Mesodermal cell (in vitro differentiated cells): ENCODE results near the gene EREG.

ENCODE experiments used
- H3K27ac ChIP-seq: 2 replicates; pipeline ENCODE4 v1.7.0; 2013; ENCODE audit warnings: mild to moderate bottlenecking, low read depth, low read length, moderate library complexity; ENCODE audit not compliant: severe bottlenecking
- H3K36me3 ChIP-seq: 2 replicates; pipeline ENCODE4 v1.7.1; 2013; ENCODE audit warnings: mild to moderate bottlenecking, low read length, moderate library complexity; ENCODE audit not compliant: control insufficient read depth, insufficient read depth
- H3K4me1 ChIP-seq: one replicate; pipeline ENCODE4 v1.7.1; 2013; ENCODE audit warnings: mild to moderate bottlenecking, low read length; ENCODE audit not compliant: insufficient read depth, control insufficient read depth, poor library complexity, severe bottlenecking
- H3K4me3 ChIP-seq: 2 replicates; pipeline ENCODE4 v1.7.0; 2013; ENCODE audit warnings: low read length, control low read depth, mild to moderate bottlenecking; ENCODE audit not compliant: insufficient read depth, poor library complexity, severe bottlenecking; ENCODE audit errors: extremely low read depth
- H3K9me3 ChIP-seq: 2 replicates; pipeline ENCODE4 v1.7.1; 2013; ENCODE audit warnings: mild to moderate bottlenecking, low read length, moderate library complexity; ENCODE audit not compliant: control insufficient read depth
- WGBS, 2 experiments: methylation state at CpG; one replicate each; pipeline ENCODE4 v1.1.5; 2013; ENCODE audit warnings: missing lambda C conversion rate in 2 of 2; ENCODE audit not compliant: insufficient coverage in 2 of 2; 5-methylcytosine and 5-hydroxymethylcytosine counted together

The EREG gene

GRCh38 chr4:74402692-74403456 is 37.9 kb downstream of the EREG start:
- Histone ChIP-seq H3K4me1 (no peaks in the 10 kb centered on the region), H3K9me3 (no peaks in the 10 kb centered on the region), H3K36me3 (no peaks in the 10 kb centered on the region), H3K4me3 (no peak overlapping the region), H3K27ac (peak overlapping the region; percentile 0)
- 58 to 82% methylated on average over 3 to 4 of the region's 5 CpGs for WGBS, 2 experiments

GRCh38 chr4:74407891-74408290 is 42.9 kb downstream of the EREG start:
- peaks cover 7% of the 10 kb centered on the region for H3K4me1 ChIP-seq
- H3K4me3 ChIP-seq = no peak overlapping the region
- no peaks in the 10 kb centered on the region for H3K9me3 ChIP-seq
- no peaks in the 10 kb centered on the region for H3K36me3 ChIP-seq
- no peak overlapping the region for H3K27ac ChIP-seq

- Histone ChIP-seq H3K4me1 (peaks cover 7% of the 10 kb centered on the region), H3K4me3 (no peak overlapping the region), H3K27ac (no peak overlapping the region), H3K9me3 (no peaks in the 10 kb centered on the region), H3K36me3 (no peaks in the 10 kb centered on the region)
- WGBS, 2 experiments = 95 to 100% methylated on average over 1 to 2 of the region's 3 CpGs
Measured at GRCh38 chr4:74408639-74409038, 43.7 kb downstream of the EREG start.

GRCh38 chr4:74410272-74410671 is 45.3 kb downstream of the EREG start:
- H3K27ac ChIP-seq = peak overlapping the region; percentile 32
- WGBS, 2 experiments = 79 to 83% methylated on average over 2 of the region's 2 CpGs
- H3K36me3 ChIP-seq = no peaks in the 10 kb centered on the region
- no peaks in the 10 kb centered on the region for H3K9me3 ChIP-seq
- no peak overlapping the region for H3K4me3 ChIP-seq
- peaks cover 7% of the 10 kb centered on the region for H3K4me1 ChIP-seq

- no peaks in the 10 kb centered on the region for H3K9me3 ChIP-seq
- H3K36me3 ChIP-seq = no peaks in the 10 kb centered on the region
- no peak overlapping the region for H3K27ac ChIP-seq
- no peak overlapping the region for H3K4me3 ChIP-seq
- peaks cover 7% of the 10 kb centered on the region for H3K4me1 ChIP-seq
Measured at GRCh38 chr4:74412225-74412624, 47.3 kb downstream of the EREG start.

- Histone ChIP-seq H3K4me3 (no peak overlapping the region), H3K4me1 (peaks cover 11% of the 10 kb centered on the region), H3K27ac (no peak overlapping the region), H3K9me3 (no peaks in the 10 kb centered on the region), H3K36me3 (no peaks in the 10 kb centered on the region)
Measured at GRCh38 chr4:74413265-74413664, 48.3 kb downstream of the EREG start.

GRCh38 chr4:74414149-74414809 is 49.3 kb downstream of the EREG start:
- H3K27ac ChIP-seq = no peak overlapping the region
- no peaks in the 10 kb centered on the region for H3K36me3 ChIP-seq
- H3K9me3 ChIP-seq = no peaks in the 10 kb centered on the region
- 56 to 95% methylated on average over 1 to 2 of the region's 5 CpGs for WGBS, 2 experiments
- H3K4me3 ChIP-seq = no peak overlapping the region
- H3K4me1 ChIP-seq = peaks cover 16% of the 10 kb centered on the region

GRCh38 chr4:74415602-74416300 is 50.8 kb downstream of the EREG start:
- WGBS, 2 experiments = 90 to 92% methylated on average over 1 to 2 of the region's 3 CpGs
- no peaks in the 10 kb centered on the region for H3K36me3 ChIP-seq
- H3K27ac ChIP-seq = no peak overlapping the region
- peaks cover 8% of the 10 kb centered on the region for H3K4me1 ChIP-seq
- H3K4me3 ChIP-seq = no peak overlapping the region
- peaks cover 3% of the 10 kb centered on the region for H3K9me3 ChIP-seq

- Histone ChIP-seq H3K4me1 (peaks cover 8% of the 10 kb centered on the region), H3K27ac (no peak overlapping the region), H3K36me3 (no peaks in the 10 kb centered on the region), H3K9me3 (peaks cover 3% of the 10 kb centered on the region), H3K4me3 (no peak overlapping the region)
- 94 to 97% methylated on average over 3 of the region's 6 CpGs for WGBS, 2 experiments
Measured at GRCh38 chr4:74418063-74418670, 53.2 kb downstream of the EREG start.

- no peak overlapping the region for H3K4me3 ChIP-seq
- H3K4me1 ChIP-seq = peaks cover 12% of the 10 kb centered on the region
- no peaks in the 10 kb centered on the region for H3K36me3 ChIP-seq
- peaks cover 3% of the 10 kb centered on the region for H3K9me3 ChIP-seq
- no peak overlapping the region for H3K27ac ChIP-seq
- 33% methylated on average over 2 of the region's 5 CpGs; no CpG with 5 or more reads in 1 of the 2 experiments for WGBS, 2 experiments
Measured at GRCh38 chr4:74420863-74421262, 55.9 kb downstream of the EREG start.
